Hematopoietic multipotent progenitor cell treated with erythropoietin and hydrocortisone succinate and interleukin-3 and kit ligand, for 4 days (in vitro differentiated cells): ENCODE measurements around the gene TPRX1.
"Not testable (repeated sequence)": the region's sequence is repeated elsewhere in the genome, so short reads cannot be mapped to it uniquely, and the experiment has no call there.

Experiments
- DNase-seq: peaks from one replicate; pipeline ENCODE4 v3.0.0-alpha.2; 2015

TPRX1 gene

DNA sequence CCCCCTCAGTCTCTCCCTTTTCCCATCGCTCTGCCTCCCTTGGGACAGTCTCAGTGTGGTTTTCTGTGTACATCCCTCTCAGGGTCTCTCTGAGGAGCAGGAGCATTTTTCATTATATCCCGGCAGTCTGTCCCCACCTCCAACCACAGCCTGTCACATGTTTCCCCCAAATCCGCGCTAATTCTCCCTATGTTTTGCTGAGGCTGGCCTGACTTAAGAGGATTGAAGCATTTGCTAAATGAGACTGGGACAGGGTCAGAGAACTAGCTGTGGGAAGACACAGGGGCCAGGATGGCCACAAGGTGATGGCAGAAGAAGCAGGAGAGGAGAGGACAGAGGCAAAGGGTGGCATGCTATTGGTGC lies 5.5 kb downstream of the TPRX1 start:
- no peak for DNase-seq

DNA sequence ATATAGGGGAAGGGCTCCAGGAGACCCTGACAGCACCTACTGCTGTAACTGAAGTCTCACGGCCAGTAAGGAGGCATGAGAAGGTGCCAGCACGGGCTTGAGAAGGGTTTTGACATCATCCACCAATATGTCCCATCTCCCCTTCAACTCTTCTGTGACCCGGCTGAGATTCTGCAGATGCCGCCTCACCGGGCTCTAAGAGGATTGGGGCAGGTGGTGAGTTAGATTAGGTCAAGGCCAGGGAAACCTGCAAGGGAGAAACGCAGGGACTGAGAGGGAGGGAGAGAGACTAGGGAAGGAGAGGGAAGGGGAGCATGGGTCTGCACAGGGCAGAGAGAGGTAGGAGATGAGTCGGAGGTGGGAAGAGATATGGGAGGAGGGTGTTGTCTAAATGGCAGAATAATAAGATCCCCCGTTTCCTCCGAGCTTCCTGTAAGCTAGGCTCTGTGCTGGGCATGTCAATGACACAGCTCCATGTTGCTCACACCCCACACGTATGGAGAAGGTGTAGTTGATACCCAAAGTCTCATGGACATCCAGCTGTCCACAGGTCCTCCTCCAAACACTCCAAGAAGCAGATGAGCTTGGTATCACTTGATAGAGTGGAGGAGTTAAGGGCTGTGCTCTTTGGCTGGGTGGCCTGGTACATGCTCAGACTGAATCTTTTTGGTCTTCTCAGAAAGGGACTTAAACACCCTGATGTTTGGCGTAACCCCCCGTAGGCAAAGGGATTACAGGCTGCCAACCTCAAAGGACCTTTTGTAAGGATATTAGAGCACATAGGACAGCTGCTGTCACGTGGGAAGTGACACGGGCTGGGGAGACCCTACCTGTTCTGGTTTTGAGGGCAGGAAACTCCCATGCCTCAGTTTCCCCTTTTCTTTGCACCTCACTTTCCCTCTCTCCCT lies 6.1 kb downstream of the TPRX1 start:
- DNase-seq: no peak

DNA sequence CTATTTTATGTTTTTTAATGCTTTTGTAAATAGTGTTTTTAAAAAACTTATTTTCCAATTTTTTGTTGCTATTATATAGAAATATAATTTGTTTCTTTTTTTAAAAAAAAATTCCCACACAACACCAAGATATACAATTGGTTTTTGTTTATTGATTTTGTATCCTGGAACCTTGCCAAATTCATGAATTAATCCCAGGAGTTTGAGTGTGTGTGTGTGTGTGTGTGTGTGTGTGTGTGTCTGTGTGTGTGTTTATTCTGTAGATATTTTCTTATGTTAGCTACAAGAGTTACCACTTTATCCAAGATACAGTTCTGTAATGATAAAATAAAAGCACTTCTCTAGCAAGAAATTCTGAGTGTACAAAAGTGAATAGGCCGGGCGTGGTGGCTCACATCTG lies 7.6 kb downstream of the TPRX1 start:
- no peak for DNase-seq

DNA sequence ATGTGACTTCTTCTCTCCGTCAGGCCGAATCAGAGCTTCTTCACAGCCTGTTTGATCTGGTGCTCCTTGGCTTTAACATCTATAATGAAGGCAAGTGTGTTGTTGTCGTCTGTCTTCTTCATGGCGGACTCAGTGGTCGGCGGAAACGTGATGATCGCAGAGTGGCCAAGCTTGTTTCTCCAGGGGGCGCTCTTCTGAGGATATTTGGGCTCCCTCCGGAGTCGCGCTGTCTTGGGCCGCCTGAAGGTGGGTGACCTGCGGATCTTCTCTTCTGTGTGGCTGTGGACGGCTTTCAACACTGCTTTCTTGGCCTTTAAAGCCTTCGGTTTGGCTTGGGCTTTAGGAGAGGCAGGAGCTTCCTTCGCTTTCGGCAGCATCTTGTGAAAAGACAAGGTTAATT lies 9.8 kb downstream of the TPRX1 start:
- DNase-seq: no peak

DNA sequence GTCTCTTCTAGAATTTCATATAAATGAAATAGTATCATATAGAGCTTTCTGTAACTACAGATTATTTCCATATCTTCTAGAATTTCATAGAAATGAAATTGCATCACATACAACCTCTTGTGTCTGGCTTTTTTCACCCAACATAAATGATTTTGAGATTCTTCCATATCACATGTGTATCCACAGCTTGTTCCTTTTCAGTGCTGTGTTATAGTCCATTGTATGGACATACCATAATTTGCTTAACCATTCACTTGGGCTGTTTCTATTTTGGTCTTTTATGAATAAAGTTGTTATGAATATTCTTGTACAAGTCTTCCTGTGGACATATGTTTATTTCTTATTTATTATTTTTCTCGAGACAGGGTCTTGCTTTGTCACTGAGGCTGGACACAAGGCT lies 11.7 kb downstream of the TPRX1 start:
- no peak for DNase-seq

DNA sequence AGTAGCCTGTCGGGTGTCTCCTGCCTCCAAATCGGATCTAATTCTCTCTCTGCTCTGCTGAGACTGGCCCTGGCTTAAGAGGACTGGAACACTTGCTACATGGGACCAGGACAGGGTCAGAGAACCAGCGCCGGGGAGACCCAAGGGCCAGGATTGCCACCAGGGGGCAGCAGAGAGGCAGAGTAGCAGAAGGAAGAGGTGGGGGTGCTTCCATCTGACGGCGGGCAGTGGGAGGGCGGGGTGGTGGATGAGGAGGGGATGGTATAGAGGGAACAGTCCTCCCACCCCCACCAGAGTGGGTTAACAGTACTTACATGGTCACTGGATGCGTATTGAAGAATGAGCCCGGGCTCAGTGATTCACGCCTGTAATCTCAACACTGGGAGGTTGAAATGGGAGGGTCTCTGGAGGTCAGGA lies 13.9 kb downstream of the TPRX1 start:
- peak; percentile 88 for DNase-seq

DNA sequence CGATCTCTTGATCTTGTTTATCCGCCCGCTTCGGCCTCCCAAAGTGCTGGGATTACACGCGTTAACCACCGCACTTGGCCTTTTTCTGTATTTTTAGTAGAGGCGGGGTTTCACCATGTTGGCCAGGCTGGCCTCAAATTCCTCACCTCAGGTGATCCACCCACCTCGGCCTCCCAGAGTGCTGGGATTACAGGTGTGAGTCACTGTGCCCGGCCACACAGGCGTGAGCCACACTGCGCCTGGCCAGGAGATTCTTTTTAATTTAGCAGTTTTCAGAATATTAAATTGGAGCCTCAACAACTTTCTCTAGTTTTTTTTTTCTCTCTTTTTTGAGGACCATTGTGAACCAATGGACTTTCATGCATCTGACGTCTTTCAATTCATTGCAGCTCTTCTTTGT lies 14.5 kb downstream of the TPRX1 start:
- DNase-seq: not testable (repeated sequence)

DNA sequence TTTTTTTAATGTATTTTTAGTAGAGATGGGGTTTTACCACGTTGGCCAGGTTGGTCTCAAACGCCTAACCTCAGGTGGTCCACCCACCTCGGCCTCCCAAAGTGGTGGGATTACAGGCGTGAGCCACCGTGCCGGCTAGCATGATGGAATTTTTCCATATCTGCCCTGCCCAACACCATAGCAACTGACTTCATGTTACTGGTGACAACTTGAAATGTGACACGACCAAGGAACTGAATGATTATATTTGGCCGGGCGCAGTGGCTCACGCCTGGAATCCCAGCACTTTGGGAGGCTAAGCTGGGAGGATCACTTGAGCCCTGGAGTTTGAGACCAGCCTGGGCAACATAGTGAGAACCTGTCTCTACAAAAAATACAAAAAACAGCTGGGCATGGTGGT lies 17.0 kb downstream of the TPRX1 start:
- not testable (repeated sequence) for DNase-seq

DNA sequence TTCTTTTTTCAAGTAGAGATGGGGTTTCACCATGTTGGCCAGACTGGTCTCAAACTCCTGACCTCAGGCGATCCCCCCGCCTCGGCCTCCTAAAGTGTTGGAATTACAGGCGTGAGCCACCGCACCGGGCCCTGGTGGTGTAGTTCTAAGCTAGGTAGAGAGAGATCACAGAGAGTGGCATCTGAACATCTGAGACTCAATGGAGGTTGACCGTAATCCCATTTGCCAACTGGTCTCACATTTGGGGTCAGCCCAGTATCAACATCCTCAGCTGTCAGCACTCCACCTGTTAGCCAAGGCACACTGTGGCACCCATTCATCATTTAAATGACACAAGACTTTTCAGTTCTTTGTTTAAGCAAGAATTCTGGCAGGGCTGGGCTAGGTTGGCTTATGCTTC lies 17.8 kb downstream of the TPRX1 start:
- DNase-seq: no peak

DNA sequence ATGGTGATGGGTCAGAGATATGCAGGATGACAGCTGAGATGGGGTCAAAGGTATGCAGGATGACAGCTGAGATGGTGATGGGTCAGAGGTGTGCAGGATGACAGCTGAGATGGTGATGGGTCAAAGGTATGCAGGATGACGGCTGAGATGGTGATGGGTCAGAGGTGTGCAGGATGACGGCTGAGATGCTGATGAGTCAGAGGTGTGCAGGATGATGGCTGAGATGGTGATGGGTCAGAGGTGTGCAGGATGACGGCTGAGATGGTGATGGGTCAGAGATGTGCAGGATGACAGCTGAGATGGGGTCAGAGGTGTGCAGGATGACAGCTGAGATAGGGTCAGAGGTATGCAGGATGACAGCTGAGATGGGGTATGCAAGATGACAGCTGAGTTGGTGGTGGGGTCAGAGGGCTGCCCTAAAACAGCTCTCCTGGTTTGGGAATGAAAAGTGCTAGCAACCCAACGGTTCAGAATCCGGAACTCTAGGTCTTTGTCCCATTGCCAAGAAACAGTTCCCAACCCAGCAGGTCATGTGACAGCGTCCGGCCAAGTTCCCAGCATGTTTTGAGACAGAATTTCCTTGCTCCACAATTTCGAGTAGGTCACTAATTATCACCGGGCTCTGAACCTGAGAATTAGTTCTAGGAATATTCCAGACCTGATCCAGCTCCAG lies 22.6 kb downstream of the TPRX1 start:
- no peak for DNase-seq

DNA sequence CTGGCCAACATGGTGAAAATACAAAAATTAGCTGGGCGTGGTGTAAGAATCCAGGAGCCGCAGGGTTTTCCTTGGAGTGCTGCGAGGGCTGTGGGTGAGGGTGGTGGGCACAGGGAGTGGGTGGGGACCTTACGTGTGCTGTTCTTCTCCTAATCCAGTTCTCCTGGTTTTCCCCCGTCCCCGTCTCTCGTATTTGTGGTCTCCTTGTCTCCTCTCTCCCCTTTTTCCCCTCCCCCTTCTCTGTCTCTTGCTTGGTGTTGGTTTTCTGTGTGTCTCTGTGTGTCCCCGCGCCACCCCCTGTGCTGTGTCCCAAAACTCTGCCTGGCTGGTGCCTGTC lies 24.2 kb downstream of the TPRX1 start:
- DNase-seq: no peak

DNA sequence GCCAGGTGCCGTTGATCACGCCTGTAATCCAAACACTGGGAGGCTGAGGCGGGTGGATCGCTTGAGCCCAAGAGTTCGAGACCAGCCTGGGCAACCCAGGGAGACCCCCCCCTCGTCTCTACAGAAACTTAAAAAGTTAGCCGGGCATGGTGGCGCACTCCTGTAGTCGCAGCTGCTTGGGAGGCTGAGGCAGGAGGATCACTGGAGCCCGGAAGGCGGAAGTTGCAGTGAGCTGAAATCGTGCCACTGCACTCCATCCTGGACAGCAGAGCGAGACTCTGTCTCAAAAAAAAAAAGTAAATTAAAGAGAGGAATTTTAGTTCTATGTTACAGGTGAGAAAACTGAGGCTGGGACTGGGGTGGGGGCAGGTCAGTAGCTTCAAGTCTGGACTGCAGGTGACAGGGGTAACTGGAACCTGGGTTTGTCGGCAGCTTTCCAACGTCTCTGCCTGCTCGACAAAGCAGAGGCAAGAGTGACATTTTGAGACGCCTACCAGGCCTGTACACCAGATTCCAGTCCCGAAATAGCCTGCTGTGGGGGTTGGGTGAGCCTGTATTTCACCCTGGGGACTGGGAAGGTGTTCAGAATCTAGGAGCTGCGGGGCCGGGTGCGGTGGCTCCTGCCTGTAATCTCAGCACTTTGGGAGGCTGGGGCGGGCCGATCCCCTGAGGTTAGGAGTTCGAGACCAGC lies 24.7 kb downstream of the TPRX1 start:
- no peak for DNase-seq

DNA sequence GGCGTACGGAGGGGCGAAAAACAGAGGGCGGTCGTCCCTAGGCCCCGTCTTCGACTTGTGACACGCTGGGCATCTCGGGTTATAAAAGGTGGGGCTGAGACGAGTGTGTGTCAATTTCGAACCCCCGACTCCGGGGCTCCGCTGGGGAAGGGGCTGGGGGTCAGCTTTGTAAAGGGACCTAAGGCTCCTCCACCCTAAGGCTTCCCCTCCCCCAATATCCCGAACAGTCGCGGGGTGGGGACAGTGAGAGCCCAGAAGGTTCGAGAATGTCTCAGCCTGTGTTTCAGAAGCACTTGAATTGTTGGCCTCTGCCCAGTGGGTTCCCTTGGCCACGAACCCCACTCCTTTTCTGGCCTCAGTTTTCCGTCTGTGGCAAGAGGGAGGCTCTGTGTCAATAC lies 25.4 kb downstream of the TPRX1 start:
- DNase-seq: peak; percentile 30

DNA sequence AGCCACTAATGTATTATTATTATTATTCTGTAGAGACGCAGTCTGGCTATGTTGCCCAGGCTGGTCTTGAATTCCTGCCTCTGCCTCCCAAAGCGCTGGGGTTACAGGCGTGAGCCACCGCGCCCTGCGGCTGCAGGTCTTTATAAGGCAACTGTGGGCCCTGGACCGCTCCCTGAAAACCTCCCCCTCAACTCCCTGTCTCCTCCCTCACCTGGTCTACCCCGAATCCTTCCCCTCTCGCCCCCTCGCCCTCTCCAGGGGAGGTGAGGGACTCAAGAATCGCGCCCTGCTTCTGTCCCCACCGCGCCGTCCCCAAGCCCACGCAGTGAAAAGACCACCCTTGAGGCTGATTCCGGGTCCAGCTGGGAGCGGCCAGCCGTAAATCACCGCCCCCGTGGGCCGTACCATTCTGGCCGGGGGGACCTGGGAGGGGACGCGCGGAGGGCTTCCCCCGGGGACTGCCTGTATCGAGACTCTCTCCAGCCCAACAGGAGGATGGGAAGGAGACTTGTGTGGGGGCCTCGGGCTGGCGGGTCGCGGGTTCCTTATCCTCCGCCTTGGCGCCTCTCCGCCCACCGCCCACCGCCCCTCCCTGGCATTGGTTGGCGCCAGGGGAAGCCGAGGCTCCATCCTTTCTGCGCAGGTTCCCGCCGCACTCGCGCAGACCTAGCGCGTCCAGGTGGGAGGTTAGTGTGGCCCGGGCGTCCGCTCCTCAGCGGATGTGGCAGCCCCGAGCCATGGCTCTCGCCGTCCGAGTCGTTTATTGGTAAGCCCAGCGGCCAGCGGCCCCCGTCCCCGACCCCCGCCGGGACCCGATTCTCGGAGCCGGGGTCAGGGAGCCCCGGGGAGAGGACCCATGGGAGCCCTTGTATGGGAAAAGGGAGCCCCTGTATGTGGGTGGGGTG lies 26.1 kb downstream of the TPRX1 start, which contains the start of gene SELENOW:
Gene SELENOW (plus strand): TSS at position 655 of the 905 bp plus-strand sequence. CDS start 83 bp downstream, at position 738.
- peak; percentile 80 for DNase-seq

DNA sequence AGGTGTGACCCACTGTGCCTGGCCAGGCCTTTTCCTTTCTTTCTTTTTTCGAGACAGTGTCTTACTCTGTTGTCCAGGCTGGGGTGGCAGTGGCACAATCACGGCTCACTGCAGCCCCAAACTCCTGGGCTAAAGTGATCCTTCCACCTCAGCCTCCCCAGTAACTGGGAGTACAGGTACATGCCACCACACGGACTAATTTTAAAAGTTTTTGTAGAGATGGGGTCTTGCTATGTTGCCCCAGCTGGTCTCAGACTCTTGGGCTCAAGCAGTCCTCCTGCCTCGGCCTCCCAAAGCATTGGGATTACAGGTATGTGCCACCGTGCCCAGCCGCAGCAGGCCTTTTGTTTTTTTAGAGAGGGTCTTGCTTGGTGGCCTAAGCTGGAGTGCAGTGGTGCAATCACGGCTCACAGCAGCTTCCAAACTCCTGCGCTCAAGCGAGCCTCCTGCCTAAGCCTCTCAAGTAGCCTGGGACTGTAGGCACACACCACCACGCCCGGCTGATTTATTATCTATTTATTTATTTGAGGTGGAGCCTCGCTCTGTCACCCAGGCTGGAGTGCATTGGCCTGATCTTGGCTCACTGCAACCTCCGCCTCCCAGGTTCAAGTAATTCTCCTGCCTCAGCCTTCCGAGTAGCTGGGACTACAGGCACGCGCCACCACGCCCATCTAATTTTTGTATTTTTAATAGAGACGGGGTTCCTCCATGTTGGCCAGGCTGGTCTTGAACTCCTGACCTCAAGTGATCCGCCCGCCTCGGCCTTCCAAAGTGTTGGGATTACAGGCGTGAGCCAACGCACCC lies 26.9 kb downstream of the TPRX1 start:
- not testable (repeated sequence) for DNase-seq

DNA sequence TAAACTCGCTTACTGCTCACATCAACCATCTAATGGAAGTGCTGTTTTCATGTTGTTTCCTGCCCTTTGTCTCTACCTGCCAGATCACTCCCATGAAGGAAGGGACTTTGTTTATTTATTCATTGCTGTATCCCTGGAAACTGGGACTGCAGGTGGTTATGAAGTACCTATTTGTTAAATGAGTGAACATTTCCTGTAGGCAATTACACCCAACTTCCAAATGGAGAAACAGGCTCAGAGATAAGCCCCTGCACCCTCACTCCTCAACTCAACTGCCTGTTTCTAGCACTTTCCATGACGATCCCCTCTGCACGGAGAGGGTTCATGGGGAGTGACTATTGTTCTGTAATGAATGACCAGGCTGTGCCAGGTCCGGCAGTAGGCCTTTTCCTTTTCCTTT lies 27.8 kb downstream of the TPRX1 start:
- DNase-seq: no peak

DNA sequence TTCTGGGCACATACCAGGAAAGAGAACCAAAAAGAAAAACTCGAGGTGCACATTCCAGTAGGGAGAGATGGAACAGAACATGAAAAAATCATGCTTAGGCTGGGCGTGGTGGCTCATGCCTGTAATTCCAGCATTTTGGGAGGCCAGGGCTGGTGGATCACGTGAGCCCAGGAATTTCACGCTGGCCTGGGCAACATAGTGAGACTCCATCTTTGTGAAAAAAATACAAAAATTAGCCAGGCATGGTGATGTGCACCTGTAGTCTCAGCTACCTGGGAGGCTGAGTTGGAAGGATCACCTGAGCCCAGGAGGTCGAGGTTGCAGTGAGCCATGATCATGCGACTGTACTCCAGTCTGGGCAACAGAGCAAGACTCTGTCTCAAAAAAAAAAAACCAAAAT lies 33.1 kb downstream of the TPRX1 start:
- not testable (repeated sequence) for DNase-seq

DNA sequence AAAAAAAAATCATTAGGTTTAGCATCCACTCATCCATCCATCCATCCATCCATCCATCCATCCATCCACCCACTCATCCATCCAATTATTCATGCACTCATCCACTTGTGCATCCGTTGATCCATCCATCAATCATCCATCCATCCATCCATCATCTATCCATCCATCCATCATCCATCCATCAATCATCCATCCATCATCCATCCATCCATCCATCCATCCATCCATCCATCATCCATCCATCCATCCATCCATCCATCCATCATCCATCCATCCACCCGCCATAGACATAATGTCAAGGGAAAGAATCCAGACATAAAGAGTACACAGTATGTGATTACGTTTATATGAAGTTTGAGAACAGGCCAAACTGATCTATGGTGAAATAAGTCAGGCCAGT lies 34.8 kb downstream of the TPRX1 start:
- no peak for DNase-seq

DNA sequence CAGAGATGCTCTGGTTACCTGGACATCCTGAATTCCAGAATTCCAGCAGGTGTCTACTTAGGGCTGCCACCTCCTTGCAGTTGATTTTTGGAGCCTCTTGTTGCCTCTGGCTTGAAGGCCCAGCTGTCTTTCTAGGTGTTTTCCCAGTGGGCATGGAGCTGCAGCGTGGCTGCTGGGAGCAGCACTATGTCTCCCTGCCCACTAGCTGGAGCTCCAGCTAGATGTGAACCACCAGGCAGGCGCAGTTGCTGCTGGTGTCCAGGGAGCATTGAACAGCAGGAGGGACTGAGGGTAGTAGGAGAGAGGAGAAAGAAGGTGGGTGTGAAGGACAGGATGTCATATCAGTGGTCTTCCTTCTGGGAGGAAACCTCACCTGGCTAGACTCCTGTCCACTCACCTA lies 35.7 kb downstream of the TPRX1 start:
- no peak for DNase-seq

DNA sequence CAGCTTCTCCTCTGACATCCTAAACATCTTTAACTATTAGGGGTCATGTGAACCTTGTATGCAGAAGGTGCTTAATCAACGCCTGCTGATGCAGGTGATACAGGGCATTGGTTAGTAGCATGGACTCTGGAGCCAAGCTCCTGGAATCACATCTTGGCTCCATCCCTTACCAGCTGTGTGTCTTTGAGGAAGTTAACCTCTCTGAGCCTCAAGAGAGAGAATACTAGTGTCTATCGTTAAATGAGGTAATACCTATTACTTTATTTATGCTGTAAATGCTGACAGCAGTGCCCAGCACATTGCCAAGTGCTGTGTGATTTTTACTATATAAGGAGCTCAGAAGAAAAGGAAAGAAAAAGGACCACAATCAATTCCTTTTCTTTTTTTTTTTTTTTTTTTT lies 37.0 kb downstream of the TPRX1 start:
- DNase-seq: no peak

DNA sequence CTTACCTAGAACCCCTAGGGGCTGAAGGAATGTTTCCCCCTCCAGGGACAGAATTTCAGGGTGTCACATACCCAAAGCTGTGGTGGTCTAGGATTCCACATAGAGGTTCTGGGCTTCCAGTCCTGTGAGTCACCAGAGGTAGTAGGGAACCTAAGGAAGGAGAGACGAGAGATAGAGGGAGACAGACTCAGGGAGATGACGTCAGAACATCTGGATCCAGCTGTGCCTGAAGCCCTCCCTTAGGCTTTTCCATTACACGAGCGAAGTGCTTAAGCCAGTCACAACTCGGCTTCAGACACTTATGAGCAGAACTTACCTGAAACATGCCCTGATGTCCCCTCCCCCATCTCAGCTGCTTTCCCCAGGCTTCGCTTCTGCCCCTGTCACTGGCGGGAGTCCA lies 37.7 kb downstream of the TPRX1 start:
- DNase-seq: no peak

DNA sequence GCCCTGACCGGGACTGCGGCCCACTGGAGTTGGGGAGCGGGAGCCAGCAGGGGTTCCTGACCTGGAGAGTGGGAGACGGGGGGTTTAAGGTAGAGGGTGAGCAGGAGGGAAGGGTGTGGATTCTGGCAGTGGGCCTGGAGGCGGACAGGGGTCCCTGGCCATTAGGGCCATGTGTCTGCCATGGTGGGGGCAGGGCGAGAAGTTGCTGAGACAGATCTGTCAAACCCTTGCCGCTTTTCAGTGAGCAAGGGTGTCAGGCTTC lies 38.1 kb downstream of the TPRX1 start:
- no peak for DNase-seq
